Inferior parietal cortex (tissue), 1 donor: ENCODE measurements around the gene SLC13A5.
"Not testable (repeated sequence)": the region's sequence is repeated elsewhere in the genome, so short reads cannot be mapped to it uniquely, and the experiment has no call there.

Experiments
- DNase-seq: peaks from one replicate; pipeline ENCODE4 v3.0.0-alpha.2; 2016; ENCODE audit errors: extremely low spot score

SLC13A5 gene

DNA sequence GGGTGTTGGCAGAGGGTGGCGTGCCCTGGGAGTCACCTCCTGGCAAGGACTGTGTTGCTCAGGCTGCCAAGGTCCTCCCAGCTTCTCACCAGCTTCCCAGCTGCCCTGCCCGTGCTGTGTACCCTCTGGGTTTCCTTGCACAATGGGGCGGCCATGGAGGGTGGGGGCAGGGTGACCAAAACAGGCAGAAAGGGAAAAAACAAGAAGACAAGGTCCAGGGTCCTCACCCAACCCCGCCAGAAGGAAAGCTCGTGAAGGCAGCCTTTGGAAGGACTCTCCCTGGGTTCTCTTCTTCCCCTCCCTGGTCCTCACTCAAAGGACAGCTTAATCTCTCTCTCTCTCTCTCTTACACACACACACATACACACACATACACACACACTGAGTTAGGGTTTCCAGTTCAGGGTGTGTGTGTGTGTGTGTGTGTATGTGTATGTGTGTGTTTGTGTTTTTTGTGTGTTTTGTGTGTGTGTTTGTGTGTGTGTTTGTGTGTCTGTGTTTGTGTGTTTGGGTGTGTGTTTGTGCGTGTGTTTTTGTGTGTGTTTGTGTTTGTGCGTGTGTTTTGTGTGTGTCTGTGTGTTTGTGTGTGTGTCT, 2.0 kb downstream of the SLC13A5 start:
- DNase-seq, result no peak

DNA sequence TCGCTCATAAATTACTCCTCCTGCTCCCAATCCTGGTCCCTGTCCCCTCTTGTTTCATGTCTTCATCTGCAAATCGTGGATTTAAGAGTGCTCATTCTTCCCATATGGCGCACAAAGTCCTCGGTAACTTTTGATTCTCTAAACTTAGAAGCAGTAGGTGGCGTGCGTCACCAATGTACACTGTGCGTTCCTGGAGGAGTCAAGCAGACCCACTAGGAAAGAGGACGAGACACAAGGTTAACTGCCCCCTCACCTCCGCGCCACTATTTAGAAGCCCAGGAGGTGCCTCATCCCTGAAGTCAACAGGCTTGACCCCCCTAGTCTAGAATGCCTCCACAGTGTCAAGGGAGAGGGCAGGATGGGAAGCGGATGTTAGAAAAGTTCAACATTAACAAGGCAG, 2.9 kb downstream of the SLC13A5 start:
- no peak for DNase-seq

DNA sequence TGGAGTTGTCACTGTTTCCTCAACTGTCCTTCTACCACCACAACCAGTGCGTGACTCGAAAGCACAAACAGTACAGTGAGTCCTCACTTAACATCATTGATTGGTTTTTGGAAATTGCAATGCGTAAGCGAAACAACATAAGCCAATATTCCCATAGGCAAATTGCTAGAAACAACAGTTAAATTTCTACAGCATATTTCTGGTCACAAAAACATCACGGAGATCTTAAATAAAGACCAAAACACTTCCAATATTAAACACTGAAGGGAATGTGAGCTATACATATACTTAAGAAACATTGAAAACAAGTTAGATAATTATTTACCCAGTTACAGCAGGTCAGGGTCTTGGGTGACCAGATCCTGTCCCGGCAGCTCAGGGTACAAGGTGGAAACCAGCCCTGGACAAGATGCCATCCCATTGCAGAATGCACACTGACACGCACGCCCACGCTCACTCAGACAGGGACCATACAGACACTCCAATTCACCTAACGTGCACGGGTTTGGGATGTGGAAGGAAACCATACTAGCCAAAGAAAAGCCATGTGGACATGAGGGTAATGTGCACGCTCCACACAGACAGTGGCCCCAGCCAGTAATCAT, 4.7 kb downstream of the SLC13A5 start:
- DNase-seq, result no peak

DNA sequence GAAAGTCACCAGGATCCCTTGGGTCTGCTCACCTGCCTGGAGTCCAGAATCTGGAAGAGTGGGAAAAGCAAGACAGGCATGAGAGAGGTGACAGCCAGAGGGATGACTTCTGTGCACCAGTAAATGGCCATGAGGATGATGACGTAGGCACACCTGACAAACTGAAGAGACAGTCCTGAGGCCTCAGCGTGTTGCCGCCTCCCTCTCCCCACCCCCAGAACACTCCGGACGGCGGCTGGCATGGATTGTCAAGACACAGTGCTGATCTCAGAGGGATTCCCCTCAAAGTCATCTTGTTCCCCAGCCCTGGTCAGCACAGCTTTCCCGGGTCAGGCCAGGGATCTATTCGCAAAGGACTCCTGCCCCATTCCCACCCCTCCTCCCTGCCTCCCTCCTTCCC, 6.2 kb downstream of the SLC13A5 start:
- no peak for DNase-seq

DNA sequence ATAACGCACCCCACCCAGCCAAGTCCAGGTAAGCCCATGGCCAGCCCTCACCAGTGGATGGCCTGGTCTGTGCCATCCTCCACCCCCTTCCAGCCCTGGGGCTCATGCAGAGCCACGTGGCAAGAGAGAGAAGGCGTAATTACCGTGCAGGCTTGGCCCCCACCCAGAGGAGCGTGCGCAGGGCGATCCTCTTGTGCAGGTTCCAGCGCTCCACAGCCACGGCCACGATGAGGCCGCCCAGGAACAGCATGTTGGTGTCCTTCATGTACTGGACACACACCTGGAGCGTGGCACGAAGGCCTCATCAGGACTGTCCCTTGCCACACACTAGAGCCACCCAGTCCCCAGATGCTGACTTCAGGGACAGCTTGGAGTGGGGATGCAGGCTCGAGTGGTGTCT, 6.7 kb downstream of the SLC13A5 start:
- DNase-seq, result no peak

DNA sequence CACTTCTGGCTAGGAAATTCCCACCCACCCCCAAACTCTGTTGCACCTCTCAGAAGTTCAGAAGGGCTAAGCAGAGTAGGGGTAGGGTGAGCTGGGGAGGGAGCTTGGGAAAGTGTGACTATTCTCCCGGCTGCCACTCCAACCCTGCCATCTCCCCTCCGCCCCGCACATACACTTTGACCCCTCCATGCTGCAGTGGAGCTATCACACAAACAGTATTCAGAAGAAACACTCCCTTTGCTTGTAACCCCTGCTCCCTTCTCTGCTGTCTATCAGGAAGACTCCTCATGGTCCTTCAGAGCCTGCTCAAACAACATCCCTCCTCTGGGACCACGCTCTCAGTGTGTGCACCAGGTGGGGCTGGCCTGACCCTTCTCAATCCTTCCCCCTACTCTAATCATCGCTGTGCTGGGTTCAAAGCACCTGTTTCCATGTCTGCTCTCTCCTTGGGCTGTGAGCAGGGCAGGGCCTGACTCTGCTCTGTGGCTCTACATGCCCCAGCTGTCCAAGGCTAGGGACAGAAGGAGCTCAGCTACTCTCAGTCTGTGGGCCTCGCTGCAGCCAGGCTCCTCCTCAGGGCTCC, 8.6 kb downstream of the SLC13A5 start:
- DNase-seq, result no peak

DNA sequence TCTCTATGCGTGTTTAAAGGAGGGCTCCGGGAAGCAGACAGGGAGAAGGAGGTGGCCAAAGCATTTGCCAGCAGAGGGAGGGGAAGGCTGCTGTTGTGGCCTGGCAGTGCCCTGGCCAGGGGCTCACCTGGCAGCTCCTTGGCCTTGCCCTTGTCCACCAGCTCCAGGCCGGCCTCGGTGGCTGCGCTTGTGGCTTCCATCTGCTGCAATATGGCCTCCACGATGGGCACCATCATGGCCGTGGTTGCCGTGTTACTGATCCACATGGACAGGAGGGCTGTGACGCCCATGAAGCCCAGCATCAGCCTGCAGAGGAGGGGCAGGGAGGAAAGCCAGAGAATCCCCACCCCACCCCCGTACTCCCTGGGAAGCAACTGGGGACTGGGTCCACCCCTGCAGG, 9.4 kb downstream of the SLC13A5 start:
- DNase-seq, result no peak

DNA sequence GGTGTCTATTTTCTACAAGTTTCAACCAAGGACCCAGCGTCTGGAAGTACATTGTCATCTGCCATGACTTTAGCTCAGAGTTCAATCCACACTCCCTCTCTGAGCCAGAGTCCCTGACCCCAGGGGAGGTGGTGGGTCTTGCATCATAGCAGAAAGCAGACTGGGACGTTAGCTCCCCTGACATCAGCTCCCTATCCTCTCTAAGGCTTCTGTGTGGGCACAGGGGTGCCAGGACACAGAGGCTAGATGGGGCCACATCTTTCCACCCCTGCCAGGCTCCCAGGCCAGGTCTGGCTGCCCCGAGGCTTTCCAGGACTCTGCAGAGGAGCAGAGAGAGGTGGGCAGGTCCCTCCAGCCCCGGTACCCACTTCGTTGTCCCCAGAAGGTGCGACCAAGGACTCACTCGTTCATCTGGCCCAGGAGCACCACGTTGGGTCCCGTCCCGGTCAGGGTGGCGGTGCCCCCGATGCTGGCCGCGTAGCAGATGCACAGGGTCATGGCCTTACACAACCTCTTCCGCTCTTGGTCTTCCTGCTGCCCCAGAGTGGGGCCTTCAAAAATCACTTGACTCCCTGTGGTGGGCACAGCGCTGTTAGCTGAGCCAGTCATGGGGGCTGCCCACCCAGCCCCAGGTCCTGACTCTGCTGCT, 10.5 kb downstream of the SLC13A5 start:
- DNase-seq, result no peak

DNA sequence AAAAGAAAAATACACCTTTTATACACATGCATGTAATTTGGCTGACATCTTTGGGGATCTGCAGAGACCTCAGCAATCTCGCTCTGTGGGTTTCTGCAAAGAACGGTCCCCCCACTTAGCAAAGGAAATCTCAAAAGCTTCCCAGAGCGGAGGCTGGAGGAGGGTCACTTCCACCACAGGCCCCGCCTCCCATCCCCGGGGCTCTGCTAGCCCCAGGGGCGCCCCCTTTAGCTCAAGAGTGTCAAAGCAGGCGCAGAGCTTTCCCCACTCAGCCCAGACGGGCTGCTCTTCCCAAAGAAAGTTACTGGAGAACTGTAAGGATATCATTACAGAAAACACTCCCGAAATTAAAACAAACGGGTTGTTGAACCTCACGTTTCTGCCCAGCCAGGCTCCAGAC, 11.4 kb downstream of the SLC13A5 start:
- DNase-seq, result no peak

DNA sequence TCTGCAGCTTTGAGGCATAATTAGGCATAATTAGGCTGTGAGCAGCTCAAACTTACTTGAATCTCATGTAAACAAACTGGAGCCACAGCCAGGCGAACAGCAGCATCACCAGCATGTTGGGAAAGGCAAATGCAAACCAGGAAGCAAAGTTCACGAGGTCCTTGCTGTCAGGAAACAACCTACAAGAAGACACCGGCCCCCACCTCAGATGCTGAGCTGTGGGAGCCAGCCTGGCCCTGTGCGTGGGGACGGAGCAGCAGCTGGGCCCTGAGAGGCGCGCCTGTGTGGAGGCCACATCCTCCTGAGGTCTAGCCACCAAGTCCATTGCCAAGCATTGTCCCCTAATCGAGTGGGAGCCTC, 12.2 kb downstream of the SLC13A5 start:
- no peak for DNase-seq

DNA sequence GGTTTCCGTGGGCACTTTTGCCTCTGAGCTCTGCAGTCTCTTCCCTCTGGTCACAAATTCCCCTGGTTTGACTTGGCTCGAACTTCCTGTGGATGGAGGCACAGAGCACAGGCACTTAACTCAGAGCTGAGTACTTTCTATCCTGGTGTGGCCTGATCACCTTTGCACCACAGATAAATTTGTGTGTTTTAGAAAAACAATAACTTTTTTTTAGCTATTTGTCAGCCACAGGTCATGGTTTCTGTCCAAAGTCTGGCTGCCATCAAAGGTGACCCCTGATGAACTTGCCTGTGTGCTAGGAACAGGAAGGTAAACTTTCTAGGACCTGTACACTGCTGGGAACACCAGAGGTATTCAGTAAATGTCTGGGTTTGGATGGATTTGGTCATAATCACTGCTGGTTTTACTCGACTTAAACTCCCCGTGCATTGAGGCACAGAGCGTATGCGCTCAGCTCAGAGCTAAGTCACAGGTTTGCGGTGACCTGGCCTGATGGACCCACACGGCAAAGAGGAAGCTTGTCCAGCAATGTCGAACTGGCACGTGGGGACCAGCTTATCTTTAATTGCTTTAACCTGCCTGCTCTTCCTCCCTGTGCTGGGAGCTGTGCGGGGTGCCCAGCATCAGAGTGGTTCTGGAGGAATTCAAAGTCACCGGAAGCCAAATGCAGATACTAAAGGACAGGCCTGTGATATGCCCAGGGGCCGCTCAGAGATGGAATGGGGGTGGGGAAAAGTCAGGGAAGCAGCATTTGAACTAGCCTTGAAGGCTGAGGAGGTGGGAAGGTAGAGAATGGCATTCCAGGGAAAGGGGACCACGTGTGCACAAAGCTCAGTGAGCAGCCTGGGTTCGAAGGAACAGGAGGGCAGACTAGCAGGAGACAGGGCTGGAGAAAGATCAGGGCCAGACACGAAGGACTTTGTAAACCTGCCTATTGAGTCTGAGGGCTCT, 12.9 kb downstream of the SLC13A5 start:
- no peak for DNase-seq

DNA sequence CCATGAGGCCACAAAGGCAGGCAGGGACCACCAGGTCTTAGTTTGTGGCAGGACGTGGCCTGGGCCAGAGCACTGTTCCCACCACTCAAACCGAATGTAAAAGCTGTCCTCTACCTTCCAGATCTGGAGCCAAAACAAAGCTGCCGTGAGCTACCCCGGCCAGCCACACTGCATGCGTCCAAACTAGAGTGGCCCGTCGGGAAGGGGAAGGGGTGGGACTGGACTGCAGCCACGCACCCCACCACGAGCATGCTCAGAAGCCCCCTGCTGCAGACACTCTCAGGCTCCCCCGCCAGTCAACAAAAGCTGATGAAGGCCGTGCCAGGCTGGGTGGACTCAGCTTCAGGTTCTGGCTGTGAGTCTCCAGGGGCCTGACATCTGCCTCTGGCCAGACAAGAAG, 15.2 kb downstream of the SLC13A5 start:
- no peak for DNase-seq

DNA sequence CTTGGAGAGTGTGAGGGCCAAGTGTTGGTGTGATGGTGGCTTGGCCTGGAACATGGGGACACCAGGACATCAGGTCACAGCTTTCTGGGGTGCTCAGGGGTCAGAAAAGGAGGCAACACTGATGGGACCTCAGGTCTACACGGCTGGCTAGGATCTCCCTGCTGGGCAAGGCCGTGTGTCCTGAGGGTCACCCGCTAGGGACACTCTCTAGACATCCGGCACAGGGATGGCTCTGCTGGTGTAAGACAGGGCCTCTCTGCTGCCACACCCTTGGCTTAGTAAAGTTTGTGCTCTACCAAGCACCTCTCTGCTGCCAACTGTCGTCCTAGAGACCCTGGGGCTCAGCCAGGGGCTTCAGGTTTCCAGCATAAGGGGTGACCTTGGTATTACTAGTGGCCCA, 16.3 kb downstream of the SLC13A5 start:
- no peak for DNase-seq

DNA sequence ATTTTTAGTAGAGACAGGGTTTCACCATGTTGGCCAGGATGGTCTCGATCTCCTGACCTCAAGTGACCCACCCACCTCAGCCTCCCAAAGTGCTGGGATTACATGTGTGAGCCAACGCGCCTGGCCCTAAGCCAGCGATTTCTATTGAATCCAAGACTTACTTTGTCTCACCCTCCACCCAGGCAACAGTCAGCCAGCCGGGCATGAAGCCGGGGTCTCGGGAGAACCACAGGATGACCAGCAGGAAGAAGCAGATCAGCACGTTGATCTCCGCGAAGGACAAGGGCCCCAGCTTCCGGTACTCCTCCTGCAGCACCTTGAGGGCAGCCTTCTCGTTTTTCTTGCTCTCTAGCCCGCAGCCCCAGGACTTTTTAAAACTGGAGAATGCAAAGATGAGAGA, 17.6 kb downstream of the SLC13A5 start:
- DNase-seq, result no peak

DNA sequence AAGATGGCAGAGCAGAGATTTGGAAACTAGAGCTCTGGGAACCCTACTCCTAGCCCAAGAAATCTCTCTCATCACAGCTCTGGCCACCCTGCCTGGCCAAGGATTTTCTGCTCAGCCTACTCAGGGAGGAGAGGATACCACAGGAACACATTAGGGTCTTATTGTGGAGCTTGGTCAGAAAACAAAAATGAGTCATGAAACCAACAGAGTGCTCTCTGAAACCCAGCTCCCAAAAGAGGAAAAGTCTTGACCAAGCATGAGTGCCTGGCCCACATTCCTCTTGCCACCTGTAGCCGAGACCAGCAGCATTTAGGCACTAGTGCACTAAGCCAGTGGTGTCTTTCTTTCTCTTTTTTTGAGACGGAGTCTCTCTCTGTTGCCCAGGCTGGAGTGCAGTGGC, 18.1 kb downstream of the SLC13A5 start:
- no peak for DNase-seq

DNA sequence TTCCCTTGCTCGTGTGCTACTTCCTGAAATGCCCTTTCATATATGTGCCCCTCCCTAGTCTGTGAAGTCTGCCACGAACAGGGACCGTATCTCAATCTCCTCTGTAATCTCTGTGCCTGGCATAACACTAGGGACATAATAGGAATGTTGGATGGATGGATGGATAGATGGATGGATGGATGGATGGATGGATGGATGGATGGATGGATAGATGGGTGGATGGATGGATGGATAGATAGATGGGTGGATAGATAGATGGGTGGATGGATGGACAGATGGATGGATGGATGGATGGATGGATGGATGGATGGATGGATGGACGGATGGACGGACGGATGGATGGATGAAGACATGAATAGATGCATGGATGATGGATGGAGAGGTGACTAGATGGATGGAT, 21.2 kb downstream of the SLC13A5 start:
- not testable (repeated sequence) for DNase-seq

DNA sequence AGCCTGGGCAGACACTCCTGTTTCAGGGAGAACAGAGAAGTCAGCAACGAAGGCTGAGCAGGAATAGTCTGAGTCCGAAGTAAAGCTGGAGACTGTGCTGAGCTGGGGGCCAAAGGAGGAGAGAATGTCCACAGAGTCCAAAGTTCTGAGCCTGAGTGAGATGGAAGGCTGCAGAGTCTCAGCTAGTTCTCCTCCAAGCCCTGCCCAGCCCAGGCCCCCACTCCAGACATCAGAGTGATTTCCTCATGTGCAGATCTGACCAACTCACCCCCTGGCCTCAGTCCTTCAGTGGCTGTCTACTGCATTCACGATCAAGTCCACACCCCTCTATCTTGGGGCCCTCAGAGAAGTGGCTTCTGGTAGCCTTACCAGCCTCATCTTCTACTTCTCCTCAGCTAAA, 21.6 kb downstream of the SLC13A5 start:
- no peak for DNase-seq

DNA sequence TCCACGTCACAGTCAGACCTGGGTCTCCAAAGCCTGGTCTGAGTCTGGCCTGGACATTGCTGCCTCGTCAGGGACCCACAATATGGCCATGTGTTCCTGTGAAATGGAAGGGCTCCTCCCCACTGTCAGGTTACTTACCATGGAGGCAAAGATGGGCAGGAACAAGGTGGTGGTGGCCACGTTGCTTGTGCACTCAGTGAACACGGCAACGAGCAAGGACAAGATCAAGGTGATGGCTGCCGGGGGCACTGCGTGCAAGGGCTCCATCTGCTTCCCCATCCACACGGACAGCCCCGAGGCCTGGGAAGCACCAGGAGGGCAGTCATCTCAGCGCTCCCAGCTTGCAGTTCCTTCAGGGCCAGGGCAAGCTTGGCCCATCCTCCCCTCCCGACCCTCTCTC, 22.5 kb downstream of the SLC13A5 start:
- no peak for DNase-seq

DNA sequence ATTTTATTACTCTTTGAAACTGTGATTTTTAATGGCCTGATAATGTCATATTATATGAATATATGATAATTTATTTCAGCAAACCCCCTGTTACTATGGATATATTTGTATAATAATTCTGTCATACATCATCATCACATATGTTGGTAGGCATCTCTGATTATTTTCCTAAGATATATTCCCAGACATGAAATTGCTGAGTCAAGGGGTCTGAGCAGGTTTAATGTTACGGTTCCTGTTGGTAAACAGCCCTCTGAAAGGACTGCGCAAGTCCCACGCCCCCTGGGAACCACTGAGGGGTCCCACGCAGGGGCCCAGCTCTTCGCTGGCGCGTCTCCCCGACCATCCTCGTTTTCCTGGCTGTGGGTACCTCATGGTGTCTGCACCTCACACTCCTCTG, 24.2 kb downstream of the SLC13A5 start:
- no peak for DNase-seq

DNA sequence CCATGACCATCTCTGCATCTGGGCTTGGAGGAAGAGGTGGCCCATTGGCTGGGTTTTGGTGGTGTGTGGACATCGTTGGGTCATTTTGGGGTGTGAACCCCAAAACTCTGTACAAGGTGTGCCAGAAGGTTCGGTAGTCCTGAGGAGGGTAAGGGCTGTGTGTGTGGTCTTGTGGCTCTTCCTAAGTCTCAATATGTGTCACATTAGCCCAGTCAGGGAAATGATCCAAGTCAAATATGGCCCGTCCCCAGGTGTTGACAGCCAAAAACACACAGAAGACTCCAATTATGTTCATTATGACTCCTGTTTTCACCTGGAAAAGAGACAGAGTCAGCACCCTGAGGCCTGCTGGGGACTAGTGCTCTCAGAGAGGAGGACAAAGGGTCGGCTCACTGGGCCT, 27.1 kb downstream of the SLC13A5 start:
- no peak for DNase-seq

DNA sequence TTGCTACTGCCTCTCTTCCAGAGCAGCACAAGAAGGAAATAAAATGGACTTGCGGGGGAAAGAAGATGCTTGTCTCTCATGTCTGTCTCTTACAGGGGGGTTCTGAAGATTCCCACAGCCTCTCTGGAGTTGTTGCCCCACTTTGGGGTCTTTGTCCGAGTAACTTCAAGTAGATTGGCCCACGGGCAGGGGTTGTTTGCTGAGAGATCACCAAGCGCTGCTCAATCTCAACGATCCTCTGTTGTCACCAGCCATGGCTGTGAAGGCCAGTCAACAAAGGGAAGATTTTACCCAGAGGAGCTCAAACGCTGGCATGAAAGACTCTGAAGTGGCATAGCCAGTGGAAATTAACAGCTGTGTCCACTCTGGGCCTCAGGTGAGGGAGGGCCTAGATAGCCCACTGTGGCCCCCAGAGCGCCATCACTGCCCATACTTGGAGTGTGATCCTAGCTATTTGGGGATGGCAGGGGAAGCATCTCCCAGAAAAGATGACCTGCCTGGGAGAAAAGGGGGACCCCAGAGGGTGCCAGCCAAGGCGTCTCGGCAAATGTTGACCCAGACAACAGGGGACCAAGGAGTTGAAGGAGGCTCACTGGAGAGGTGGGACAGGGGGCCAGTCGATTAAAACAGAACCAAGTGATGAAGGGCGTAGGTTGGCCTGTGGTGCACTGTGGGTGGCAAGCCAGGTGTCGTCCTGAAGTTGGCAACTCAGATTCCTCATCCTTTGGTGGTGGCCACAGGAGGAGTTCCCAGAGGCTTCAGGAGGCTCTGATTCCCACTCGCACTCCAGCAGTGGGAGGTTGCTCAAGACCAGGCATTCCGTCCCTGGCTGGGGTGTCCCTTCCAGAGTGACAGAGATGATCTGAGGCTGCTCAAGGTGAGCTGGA, 28.0 kb downstream of the SLC13A5 start:
- DNase-seq, result no peak
